T47D (cell line): Measurements from ENCODE around the gene LIMS1.
A peak's percentile ranks its signal among the peaks of the same experiment; 100 is the strongest.
"Not testable (repeated sequence)": the region's sequence is repeated elsewhere in the genome, so short reads cannot be mapped to it uniquely, and the experiment has no call there.

Source experiments
- DNase-seq, 2 experiments: peaks; one replicate each; pipeline versions ENCODE4 v3.0.0 to v3.0.0-alpha.2; 2011 to 2012; ENCODE audit warnings: low read depth in 1 of 2, low spot score in 1 of 2
- JUND ChIP-seq: IDR thresholded peaks from 2 replicates; pipeline ENCODE4 v1.6.1; 2012; ENCODE audit warnings: low read depth
- in situ Hi-C: cut with HindIII; loops from 2 replicates; pipeline ENCODE4 v1.10.0; 2016; ENCODE audit warnings: low sequenced_read_pairs, low pct_unique_long_range_greater_than_20kb

Gene LIMS1

DNA sequence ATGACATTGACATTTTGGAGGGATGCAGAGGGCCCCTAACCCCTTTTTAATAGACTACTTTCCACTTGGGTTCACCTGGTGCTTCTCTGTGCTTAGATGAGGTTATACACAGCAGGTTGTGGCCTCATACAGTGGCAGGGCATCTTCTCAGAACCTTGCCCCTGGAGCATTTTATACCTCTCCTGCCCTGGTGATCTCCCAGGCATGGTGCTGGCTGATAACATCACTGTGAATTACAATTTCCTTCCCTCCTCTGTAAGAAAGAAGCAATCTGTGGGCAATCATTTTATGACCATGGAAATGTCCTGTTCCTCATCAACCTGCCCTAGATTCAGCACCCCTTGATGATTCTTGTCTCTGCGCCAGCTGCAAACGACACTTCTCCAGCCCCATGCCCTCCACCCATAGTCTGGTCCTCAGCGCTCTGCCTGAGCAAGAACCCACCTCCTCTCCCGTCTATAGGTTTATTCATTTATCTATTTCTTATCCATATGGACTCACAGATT, 143.0 kb downstream of the LIMS1 start:
- in situ Hi-C loops, result not testable (repeated sequence)

DNA sequence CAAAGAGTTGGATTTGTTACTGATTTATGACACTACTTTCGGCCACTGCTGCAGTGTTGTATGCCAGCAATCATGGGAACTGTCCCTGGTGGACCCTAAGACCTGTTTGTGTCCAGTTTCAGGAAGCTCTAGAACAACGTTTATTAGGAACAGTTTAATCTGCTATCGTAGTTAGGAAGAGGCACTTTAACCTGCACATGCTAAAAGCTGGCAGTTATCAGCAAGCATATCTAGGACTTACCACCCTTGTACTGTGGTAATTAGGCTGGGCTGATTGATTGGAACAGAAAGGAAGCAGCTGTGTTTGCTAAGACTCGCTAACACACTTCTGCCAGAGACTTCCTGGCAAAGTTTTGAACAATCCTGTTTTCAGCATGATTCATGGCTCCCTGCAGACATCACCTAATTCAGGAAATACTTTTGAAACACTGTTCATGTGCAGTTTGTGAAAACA, 144.0 kb downstream of the LIMS1 start:
- DNase-seq, in situ Hi-C loops: not testable (repeated sequence)

More for the DNA sequence above, 143.0 kb downstream of the LIMS1 start:
- DNase-seq, result not testable (repeated sequence)

DNA sequence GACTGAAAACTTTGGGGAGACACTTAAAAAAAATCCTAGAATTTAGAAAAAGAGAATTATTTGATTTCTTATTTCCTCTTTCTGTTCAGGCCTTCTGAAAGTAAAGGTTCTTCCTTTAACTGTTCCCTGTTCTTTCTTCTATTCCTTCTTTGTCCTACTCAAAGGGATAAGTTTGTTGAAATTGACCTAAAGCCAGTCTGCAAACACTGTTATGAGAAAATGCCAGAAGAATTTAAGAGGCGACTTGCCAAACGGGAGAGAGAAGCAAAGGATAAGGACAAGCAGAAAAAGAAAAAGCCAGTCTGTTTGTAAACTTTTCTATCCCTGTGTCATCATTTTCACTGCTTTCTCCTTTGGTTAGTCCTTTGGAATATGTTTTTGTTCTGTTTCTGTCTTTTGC, 146.5 kb downstream of the LIMS1 start:
- DNase-seq, in situ Hi-C loops: not testable (repeated sequence)

DNA sequence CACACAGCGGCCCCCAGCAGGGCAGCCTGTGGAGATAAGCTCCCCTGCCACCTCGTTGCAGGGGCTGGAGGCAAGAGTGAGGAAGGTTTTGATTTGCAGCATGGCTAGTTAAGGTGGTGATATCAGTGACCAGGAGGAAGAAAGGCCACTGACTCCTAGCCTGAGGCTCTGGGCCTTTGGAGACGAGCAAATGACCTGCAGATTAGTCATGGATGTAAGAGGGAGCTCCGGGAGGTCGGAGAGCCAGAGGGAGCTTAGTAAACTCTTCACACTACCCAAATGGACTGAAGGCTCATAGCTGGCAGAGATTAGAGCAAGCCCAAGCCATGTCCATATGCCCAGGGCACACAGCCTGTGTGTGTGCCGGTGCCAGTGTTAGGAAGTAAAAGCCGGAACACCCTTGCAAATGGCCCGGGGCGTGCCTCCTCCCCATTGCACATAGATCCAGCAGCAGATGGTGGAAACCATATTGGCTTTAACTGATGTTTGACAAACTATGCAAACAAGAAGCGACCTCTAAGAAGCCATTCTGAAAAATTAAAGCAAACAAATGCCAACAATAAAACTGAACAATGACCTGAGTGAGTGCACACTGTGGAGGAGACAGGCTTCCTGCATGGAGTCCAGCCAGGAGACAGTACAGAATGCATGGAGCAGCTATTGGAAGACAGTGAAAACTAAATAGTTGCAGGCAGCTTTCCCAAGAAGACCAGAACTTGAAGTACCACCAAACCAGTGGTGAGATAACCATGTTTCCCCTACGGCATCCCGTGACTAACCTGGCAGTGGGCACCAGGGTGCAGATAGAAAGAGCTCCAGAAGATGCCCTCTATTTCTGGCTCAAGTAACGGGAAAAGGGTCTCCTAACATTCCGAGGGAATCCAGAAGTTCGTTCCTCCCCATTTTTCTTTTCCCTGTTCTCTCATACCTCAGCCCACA, 154.8 kb downstream of the LIMS1 start:
- peak; percentile 4 to 85 for DNase-seq
- in situ Hi-C loops, result not testable (repeated sequence)

DNA sequence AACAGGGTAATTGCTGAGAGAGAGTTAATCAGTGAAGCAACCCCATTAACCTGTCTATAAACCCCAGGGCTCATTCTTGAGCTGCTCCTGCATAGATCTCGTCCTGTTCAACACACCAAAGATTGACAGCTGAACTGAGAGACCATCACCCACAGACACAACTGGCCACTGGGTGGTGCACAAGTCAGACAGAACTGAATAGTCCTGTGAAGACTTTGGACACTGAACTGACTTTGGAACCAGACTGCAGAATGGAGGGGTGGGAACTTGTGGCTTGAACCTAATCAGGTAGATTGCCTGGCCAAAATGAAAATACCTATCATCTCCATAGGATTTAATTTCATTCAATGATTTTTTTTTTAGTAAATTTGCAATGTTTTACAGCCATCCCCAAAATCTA, 155.7 kb downstream of the LIMS1 start:
- DNase-seq, in situ Hi-C loops: not testable (repeated sequence)

DNA sequence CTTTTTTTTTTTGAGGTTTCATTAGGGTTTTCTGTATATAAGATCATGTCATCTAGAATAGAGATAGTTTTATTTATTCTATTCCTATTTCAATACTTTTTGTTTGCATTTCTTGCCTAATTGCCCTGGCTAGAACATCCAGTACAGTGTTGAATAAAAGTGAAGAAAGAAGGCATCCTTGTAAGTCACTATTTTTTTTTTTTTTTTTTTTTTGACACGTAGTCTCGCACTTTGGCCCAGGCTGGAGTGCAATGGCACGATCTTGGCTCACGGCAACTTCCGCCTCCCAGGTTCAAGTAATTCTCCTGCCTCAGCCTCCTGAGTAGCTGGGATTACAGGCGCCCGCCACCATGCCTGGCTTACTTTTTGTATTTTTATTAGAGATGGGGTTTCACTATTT, 157.2 kb downstream of the LIMS1 start:
- DNase-seq, result no peak
- no peak for TF ChIP-seq JUND
- in situ Hi-C loops, result no loop called here

DNA sequence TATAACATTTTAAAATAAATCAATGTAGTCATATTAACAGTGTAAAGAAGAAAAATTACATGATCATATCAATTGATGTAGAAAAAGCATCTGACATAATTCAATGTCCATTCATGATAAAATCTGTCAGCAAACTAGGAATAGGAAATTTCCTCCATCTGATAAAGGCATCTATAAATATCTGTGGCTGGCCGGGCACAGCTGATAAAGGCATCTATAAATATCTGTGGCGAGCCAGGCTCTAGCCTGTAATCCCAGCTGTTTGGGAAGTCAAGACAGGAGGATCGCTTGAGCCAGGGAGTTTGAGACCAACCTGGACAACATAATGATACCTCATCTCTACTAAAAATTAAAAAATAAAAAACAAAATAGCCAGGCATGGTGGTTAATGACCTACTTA, 166.9 kb downstream of the LIMS1 start:
- in situ Hi-C loops, result no loop called here
- DNase-seq, result peak in 1 of 2 experiments; percentile 54
- TF ChIP-seq JUND, result peak; percentile 36; the same call in 1 of the 2 replicates

DNA sequence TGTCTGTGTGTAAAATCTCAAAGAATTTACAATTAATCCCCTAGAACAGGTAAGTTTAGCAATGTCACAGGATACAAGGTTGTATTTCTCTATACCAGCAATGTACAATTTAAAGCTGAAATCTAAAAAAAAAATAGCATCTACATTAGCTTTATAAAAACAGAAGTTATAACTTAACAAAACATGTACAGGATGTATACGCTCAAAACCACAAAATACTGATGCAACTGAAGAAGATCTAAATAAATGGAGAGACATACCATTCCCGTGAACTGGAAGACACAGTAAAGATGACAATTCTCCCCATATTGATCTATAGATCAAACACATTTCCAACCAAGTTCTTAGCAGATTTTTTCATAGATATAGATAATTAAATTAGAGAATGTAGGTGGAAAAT, 167.5 kb downstream of the LIMS1 start:
- DNase-seq, result no peak
- in situ Hi-C loops, result no loop called here
- no peak for TF ChIP-seq JUND

DNA sequence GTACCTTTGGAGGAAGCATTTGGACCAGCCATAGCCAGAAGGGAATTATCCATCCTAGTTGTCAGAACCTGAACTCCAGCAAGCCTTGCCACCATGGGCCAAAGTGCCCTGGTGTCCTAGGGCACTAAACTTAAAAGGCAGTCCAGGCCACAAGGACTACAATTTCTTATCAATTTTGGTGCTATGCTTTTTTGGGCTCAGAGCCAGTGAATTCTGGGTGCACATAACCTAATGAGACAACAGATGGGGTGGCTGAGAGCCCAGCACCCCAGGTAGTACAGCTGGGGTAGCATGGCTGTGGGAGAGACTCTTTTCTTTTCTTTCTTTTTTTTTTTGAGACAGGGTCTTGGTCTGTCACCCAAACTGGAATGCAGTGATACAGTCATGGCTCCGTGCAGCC, 170.6 kb downstream of the LIMS1 start:
- in situ Hi-C loops, result no loop called here
- DNase-seq, result no peak
- no peak for TF ChIP-seq JUND

DNA sequence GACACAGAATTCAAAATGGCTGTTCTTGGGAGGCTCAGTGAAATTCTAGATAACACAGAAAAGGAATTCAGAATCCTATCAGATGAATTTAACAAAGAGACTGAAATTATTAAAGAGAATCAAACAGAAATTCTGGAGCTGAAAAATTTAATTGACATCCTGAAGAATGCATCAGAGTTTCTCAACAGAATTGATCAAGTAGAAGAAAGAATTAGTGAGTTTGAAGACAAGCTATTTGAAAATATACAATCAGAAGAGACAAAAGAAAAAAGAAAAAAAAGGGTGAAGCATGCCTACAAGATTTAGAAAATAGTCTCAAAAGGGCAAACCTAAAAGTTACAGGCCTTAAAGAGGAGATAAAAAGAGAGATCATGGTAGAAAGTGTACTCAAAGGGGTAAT, 173.0 kb downstream of the LIMS1 start:
- in situ Hi-C loops, result no loop called here
- no peak for TF ChIP-seq JUND
- DNase-seq, result no peak

DNA sequence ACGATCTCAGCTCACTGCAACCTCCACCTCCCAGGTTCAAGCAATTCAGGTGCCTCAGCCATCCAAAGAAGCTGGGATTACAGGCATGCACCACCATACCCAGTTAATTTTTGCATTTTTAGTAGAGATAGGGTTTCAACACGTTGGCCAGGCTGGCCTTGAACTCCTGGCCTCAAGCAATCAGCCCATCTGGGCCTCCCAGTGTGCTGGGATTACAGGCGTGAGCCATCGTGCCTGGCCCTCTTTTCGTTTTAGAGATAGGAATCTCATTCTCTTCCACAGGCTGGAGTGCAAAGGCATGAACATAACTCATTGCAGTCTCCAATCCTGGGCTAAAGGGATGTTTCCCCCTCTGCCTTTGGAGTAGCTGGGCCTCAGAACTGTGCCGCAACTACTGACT, 182.7 kb downstream of the LIMS1 start:
- in situ Hi-C loops, DNase-seq: not testable (repeated sequence)

DNA sequence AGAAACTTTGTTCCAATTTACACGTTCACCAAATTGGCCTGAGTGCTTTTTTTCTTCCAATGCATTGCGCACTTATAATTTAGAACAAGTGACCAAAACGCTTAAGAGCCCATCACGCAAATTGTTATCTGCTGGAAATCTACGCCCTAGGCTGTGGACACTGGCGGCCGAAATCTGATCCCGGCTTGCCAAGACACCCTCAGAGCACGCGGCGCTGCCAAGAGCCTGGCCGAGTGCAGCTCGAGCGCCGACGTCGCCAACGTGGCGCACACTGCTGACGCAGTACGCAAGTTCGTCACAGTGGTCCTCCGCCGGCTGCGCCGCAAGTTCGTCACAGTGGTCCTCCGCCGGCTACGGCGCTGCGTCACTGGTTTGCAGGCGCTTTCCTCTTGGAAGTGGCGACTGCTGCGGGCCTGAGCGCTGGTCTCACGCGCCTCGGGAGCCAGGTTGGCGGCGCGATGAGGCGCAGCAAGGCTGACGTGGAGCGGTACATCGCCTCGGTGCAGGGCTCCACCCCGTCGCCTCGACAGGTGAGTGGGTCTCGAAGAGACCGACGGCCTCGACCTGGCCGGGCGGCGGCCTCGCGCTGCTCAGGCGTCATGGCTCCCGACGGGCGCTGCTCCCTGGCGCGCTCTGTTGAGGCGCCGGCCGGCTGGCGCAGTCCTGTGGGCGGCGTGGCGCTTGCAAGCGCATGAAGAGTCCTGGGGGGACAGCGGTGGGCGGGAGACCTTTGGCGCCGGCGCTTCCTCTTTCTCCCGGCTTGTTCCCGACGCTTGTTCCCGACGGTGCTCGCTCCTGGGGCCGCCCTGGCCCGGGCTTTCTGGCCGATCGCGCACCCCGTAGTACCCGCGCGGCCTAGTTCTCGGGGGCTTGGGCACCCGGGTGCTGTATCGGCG, 185.1 kb downstream of the LIMS1 start, which contains the start of gene RANBP2:
Gene RANBP2 (plus strand): TSS at position 334 of the 896 bp plus-strand sequence. CDS start 125 bp downstream, at position 459.
- peak; percentile 71; the same call in 1 of the 2 replicates for TF ChIP-seq JUND
- in situ Hi-C loops, result no loop called here
- peak; percentile 69 to 97 for DNase-seq

DNA sequence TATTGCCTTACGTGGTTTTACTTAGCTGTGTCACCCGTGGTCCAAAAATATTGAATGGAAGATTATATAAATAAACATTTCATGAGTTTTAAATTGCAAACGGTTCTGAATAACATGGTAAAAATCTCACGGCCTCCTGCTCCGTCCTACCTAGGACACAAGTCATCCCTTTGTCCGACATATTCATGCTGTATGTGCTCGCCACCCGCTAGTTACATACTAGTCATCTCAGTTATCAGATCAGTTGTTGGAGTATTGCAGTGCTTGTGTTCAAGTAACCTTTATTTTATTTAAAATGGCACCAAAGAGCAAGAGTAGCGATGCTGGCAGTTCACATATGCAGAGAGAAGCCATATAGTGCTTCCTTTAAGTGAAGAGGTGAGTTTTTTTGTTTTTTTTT, 191.8 kb downstream of the LIMS1 start:
- DNase-seq, in situ Hi-C loops: not testable (repeated sequence)

DNA sequence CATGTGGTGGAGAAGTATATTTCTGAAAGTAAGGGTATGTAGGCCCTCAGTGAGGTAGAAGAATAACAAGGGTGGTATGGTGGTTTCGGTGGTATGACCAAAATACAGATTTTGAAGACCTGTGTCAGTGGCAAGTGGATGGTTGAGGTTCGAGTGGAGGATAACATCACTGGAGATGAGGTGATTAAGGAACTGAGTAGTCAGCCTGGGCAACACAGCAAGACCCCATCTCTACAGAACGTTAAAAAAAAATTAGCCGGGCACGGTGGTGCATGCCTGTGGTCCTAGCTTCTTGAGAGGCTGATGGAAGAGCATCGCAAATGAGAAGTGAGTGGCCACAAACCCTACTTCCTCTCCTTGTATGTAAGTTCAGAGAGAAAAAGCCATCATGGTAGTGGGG, 200.4 kb downstream of the LIMS1 start:
- DNase-seq, in situ Hi-C loops: not testable (repeated sequence)
